Measurements from ENCODE around the gene USP17L22.
"Not testable (repeated sequence)": the region's sequence is repeated elsewhere in the genome, so short reads cannot be mapped to it uniquely, and the experiment has no call there.

DNA sequence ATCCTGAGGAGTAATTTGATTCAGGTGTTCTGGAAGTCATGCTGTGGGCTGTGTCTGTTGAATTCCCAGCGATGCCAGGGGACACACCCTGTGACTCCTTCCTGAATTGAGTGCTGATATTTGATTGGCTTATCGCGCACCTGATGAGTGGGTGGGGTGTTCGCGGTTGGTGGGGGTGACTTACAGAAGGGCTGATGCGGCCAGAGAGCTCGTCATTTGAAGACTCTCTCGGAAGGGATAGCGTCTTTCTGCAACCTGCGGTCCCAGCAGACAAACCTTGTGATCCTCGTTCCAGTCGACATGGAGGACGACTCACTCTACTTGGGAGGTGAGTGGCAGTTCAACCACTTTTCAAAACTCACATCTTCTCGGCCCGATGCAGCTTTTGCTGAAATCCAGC lies 33.3 kb upstream of the USP17L22 start, which contains the start of gene USP17L15:
- TF ChIP-seq, protein P1, sequence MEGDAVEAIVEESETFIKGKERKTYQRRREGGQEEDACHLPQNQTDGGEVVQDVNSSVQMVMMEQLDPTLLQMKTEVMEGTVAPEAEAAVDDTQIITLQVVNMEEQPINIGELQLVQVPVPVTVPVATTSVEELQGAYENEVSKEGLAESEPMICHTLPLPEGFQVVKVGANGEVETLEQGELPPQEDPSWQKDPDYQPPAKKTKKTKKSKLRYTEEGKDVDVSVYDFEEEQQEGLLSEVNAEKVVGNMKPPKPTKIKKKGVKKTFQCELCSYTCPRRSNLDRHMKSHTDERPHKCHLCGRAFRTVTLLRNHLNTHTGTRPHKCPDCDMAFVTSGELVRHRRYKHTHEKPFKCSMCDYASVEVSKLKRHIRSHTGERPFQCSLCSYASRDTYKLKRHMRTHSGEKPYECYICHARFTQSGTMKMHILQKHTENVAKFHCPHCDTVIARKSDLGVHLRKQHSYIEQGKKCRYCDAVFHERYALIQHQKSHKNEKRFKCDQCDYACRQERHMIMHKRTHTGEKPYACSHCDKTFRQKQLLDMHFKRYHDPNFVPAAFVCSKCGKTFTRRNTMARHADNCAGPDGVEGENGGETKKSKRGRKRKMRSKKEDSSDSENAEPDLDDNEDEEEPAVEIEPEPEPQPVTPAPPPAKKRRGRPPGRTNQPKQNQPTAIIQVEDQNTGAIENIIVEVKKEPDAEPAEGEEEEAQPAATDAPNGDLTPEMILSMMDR (IDR thresholded peaks at IDR 0.05) = not testable (repeated sequence)
- not testable (repeated sequence) for TF ChIP-seq CHD2 (IDR thresholded peaks at IDR 0.05; ENCODE audit: low read length, partially characterized antibody); TEAD4 (IDR thresholded peaks at IDR 0.05; ENCODE audit: borderline replicate concordance, insufficient read depth); EP300 (IDR thresholded peaks at IDR 0.05; ENCODE audit: borderline replicate concordance in 1 of 2, low read depth in 1 of 2, low read length in 1 of 2); RAD21 (IDR thresholded peaks at IDR 0.05; ENCODE audit: low read length); POLR2AphosphoS5 (IDR thresholded peaks at IDR 0.05; ENCODE audit: low read depth, low read length)
